HL-60 (cell line): ENCODE data around the gene VENTX.

Experiments
- GABPA ChIP-seq: IDR thresholded peaks from 2 replicates; pipeline ENCODE4 v1.6.1; 2012; ENCODE audit warnings: low read depth
- POLR2AphosphoS5 ChIP-seq: IDR thresholded peaks from 2 replicates; pipeline ENCODE4 v1.6.1; 2012; ENCODE audit warnings: low read depth
- TF ChIP-seq, protein P1 (sequence below): IDR thresholded peaks from one replicate; pipeline ENCODE4 v1.5.1; 2011; ENCODE audit warnings: low read length, control low read depth, inconsistent platforms; ENCODE audit not compliant: insufficient read depth
- TF ChIP-seq, protein P2 (sequence below): IDR thresholded peaks from 2 replicates; pipeline ENCODE4 v1.6.1; 2012; ENCODE audit warnings: low read depth; ENCODE audit not compliant: insufficient replicate concordance

DNA sequence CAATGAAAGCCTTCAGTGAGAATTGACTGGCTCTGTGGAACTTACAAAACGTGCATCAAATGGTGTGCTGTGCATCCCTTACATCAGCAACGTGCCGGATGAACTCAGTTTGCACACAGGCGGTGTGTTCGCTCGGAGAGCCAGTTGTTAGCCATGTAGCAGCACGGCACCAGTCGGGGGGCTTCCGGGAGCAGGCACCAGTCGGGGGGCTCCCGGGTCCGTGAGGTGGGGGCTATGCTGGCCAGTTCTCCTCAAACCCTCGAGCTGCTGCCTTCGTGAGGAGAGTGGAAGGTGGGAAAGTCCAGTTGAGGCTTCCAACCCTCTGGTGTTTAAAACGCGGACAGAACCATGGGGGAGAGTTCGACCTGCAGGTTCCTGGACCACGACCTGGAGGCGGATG lies 42.6 kb upstream of the VENTX start:
- TF ChIP-seq, protein P1, sequence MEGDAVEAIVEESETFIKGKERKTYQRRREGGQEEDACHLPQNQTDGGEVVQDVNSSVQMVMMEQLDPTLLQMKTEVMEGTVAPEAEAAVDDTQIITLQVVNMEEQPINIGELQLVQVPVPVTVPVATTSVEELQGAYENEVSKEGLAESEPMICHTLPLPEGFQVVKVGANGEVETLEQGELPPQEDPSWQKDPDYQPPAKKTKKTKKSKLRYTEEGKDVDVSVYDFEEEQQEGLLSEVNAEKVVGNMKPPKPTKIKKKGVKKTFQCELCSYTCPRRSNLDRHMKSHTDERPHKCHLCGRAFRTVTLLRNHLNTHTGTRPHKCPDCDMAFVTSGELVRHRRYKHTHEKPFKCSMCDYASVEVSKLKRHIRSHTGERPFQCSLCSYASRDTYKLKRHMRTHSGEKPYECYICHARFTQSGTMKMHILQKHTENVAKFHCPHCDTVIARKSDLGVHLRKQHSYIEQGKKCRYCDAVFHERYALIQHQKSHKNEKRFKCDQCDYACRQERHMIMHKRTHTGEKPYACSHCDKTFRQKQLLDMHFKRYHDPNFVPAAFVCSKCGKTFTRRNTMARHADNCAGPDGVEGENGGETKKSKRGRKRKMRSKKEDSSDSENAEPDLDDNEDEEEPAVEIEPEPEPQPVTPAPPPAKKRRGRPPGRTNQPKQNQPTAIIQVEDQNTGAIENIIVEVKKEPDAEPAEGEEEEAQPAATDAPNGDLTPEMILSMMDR = no peak
- TF ChIP-seq POLR2AphosphoS5 = no peak
- TF ChIP-seq, protein P2, sequence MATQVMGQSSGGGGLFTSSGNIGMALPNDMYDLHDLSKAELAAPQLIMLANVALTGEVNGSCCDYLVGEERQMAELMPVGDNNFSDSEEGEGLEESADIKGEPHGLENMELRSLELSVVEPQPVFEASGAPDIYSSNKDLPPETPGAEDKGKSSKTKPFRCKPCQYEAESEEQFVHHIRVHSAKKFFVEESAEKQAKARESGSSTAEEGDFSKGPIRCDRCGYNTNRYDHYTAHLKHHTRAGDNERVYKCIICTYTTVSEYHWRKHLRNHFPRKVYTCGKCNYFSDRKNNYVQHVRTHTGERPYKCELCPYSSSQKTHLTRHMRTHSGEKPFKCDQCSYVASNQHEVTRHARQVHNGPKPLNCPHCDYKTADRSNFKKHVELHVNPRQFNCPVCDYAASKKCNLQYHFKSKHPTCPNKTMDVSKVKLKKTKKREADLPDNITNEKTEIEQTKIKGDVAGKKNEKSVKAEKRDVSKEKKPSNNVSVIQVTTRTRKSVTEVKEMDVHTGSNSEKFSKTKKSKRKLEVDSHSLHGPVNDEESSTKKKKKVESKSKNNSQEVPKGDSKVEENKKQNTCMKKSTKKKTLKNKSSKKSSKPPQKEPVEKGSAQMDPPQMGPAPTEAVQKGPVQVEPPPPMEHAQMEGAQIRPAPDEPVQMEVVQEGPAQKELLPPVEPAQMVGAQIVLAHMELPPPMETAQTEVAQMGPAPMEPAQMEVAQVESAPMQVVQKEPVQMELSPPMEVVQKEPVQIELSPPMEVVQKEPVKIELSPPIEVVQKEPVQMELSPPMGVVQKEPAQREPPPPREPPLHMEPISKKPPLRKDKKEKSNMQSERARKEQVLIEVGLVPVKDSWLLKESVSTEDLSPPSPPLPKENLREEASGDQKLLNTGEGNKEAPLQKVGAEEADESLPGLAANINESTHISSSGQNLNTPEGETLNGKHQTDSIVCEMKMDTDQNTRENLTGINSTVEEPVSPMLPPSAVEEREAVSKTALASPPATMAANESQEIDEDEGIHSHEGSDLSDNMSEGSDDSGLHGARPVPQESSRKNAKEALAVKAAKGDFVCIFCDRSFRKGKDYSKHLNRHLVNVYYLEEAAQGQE = no peak
- TF ChIP-seq GABPA = no peak
